ENCODE data around the gene SYCE1.
A peak's percentile ranks its signal among the peaks of the same experiment; 100 is the strongest.
"Not testable (repeated sequence)": the region's sequence is repeated elsewhere in the genome, so short reads cannot be mapped to it uniquely, and the experiment has no call there.

Gene SYCE1

DNA sequence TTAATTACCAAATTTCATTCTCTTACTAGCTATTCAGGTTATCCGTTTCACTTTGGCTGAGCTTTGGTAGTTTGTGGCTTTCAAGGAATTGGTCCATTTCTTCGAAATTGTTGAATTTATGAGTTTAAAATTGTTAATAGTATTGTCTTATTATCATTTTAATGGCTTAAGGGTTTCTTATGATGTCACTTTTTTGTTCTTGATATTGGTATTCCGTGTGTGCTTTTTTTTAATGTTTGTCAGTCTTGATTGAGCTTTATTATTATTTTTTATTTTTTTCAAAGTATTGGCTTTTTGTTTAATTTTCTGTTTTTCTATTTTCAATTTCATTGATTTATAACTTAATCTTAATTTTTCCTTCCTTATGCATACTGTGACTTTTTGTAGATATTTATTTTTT lies 35.3 kb upstream of the SYCE1 start:
- peaks cover 0 to 48% (median 10%) of the 10 kb centered on the region in 5 experiments for H3K27me3 ChIP-seq (replicated peaks in 2 of 5; ENCODE audit: control insufficient read depth in 4 of 5, insufficient read depth in 5 of 5, low read length in 4 of 5)
- POLR2A ChIA-PET = no interaction called here
- no peak for DNase-seq
- no peaks in the 10 kb centered on the region for H3K36me3 ChIP-seq (ENCODE audit: control insufficient read depth in 4 of 4, insufficient read depth in 4 of 4, low read length in 3 of 4)
- H3K4me3 ChIP-seq (ENCODE audit: control insufficient read depth in 1 of 7, extremely low read depth in 1 of 7, insufficient read depth in 4 of 7, low read depth in 2 of 7, low read length in 6 of 7) = no peak overlapping the region
- WGBS (ENCODE audit: insufficient coverage) = no CpG with 5 or more reads among the region's 3 CpGs
- peaks cover 0 to 4% (median 2%) of the 10 kb centered on the region in 5 experiments for H3K9me3 ChIP-seq (ENCODE audit: control extremely low read depth in 1 of 5, control insufficient read depth in 4 of 5, insufficient read depth in 2 of 5, low read depth in 1 of 5, low read length in 4 of 5)
- CTCF ChIA-PET = no interaction called here
- peaks cover 5 to 10% (median 6%) of the 10 kb centered on the region in 4 experiments for H3K4me1 ChIP-seq (ENCODE audit: control extremely low read depth in 1 of 4, control insufficient read depth in 4 of 4, insufficient read depth in 4 of 4, low read length in 3 of 4)
- H3K27ac ChIP-seq (ENCODE audit: insufficient read depth in 1 of 2, low read depth in 1 of 2, low read length in 2 of 2, poor library complexity in 1 of 2, severe bottlenecking in 2 of 2) = no peak overlapping the region

DNA sequence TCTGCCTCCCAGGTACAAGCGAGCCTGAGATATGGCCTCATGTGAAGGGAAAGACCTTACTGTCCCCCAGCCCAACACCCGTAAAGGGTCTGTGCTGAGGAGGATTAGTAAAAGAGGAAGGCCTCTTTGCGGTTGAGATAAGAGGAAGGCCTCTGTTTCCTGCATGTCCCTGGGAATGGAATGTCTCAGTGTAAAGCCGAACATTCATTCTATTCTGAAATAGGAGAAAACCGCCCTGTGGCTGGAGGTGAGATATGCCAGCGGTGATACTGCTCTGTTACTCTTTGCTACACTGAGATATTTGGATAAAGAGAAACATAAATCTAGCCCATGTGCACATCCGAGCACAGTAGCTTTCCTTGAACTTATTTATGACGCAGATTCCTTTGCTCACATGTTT lies 34.5 kb upstream of the SYCE1 start:
- H3K4me1 ChIP-seq (ENCODE audit: control extremely low read depth in 1 of 4, control insufficient read depth in 4 of 4, insufficient read depth in 4 of 4, low read length in 3 of 4); POLR2A ChIA-PET; H3K27ac ChIP-seq (ENCODE audit: insufficient read depth in 1 of 2, low read depth in 1 of 2, low read length in 2 of 2, poor library complexity in 1 of 2, severe bottlenecking in 2 of 2); H3K4me3 ChIP-seq (ENCODE audit: control insufficient read depth in 1 of 7, extremely low read depth in 1 of 7, insufficient read depth in 4 of 7, low read depth in 2 of 7, low read length in 6 of 7); H3K9me3 ChIP-seq (ENCODE audit: control extremely low read depth in 1 of 5, control insufficient read depth in 4 of 5, insufficient read depth in 2 of 5, low read depth in 1 of 5, low read length in 4 of 5); CTCF ChIA-PET; H3K36me3 ChIP-seq (ENCODE audit: control insufficient read depth in 4 of 4, insufficient read depth in 4 of 4, low read length in 3 of 4): not testable (repeated sequence)
- peaks cover 0 to 46% (median 5%) of the 10 kb centered on the region in 5 experiments for H3K27me3 ChIP-seq (replicated peaks in 2 of 5; ENCODE audit: control insufficient read depth in 4 of 5, insufficient read depth in 5 of 5, low read length in 4 of 5)
- WGBS (ENCODE audit: insufficient coverage) = 37% methylated on average over 4 of the region's 8 CpGs
- DNase-seq = peak; percentile 6 to 32 (median 26)

DNA sequence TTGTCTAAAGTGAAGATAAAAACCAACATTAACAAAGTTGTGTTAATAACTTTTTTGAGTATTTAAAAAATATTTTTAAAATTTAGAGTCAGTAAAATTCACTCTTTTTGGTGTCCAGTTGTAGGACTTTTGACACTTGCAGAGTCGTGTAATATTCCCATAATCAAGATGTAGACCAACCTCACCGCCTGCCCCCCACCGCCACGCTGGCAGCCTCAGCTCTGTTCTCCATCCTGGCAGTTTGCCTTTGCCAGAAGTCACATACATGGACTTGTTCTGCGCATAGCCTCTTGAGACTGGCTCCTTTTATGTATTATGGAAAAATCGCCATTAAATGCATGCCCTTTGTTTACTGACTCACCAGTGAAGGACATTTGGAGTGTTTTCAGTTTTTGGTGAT lies 27.3 kb upstream of the SYCE1 start:
- POLR2A ChIA-PET = no interaction called here
- DNase-seq = no peak
- Histone ChIP-seq H3K4me1 (ENCODE audit: control extremely low read depth in 1 of 4, control insufficient read depth in 4 of 4, insufficient read depth in 4 of 4, low read length in 3 of 4) (no peaks in the 10 kb centered on the region), H3K27ac (ENCODE audit: insufficient read depth in 1 of 2, low read depth in 1 of 2, low read length in 2 of 2, poor library complexity in 1 of 2, severe bottlenecking in 2 of 2) (no peak overlapping the region), H3K9me3 (ENCODE audit: control extremely low read depth in 1 of 5, control insufficient read depth in 4 of 5, insufficient read depth in 2 of 5, low read depth in 1 of 5, low read length in 4 of 5) (peaks cover 0 to 2% (median 0%) of the 10 kb centered on the region in 5 experiments), H3K27me3 (replicated peaks in 2 of 5; ENCODE audit: control insufficient read depth in 4 of 5, insufficient read depth in 5 of 5, low read length in 4 of 5) (peaks cover 0 to 41% (median 5%) of the 10 kb centered on the region in 5 experiments), H3K36me3 (ENCODE audit: control insufficient read depth in 4 of 4, insufficient read depth in 4 of 4, low read length in 3 of 4) (no peaks in the 10 kb centered on the region), H3K4me3 (ENCODE audit: control insufficient read depth in 1 of 7, extremely low read depth in 1 of 7, insufficient read depth in 4 of 7, low read depth in 2 of 7, low read length in 6 of 7) (no peak overlapping the region)
- WGBS (ENCODE audit: insufficient coverage) = 79% methylated on average over 6 of the region's 6 CpGs
- CTCF ChIA-PET = interaction anchor here (1.0 kb wide), 1 partner anchor 19 kb away, joined by 3 read pairs; no protein-coding TSS in a partner anchor

DNA sequence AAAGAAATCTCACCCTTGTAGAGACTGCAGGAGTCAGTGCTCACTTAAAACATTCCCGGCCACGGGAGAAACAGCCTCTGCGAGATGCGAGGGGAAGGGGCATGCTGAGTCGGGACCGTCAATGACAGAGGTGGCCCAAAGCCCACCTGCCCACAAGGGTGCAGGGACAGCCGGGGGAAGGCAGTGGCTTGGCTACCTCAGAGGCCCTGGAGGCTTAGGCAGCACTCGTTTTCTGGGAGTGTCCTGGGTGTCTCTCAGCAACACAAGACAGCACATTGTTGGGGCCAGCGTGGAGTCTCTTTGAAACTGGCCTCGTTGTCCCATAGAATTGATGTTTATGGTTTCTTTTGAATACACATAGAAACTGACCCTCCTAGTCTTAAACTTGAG lies 25.6 kb upstream of the SYCE1 start:
- Histone ChIP-seq H3K27me3 (replicated peaks in 2 of 5; ENCODE audit: control insufficient read depth in 4 of 5, insufficient read depth in 5 of 5, low read length in 4 of 5) (peaks cover 0 to 41% (median 5%) of the 10 kb centered on the region in 5 experiments), H3K9me3 (ENCODE audit: control extremely low read depth in 1 of 5, control insufficient read depth in 4 of 5, insufficient read depth in 2 of 5, low read depth in 1 of 5, low read length in 4 of 5) (peaks cover 0 to 5% (median 0%) of the 10 kb centered on the region in 5 experiments), H3K4me1 (ENCODE audit: control extremely low read depth in 1 of 4, control insufficient read depth in 4 of 4, insufficient read depth in 4 of 4, low read length in 3 of 4) (no peaks in the 10 kb centered on the region), H3K27ac (ENCODE audit: insufficient read depth in 1 of 2, low read depth in 1 of 2, low read length in 2 of 2, poor library complexity in 1 of 2, severe bottlenecking in 2 of 2) (no peak overlapping the region), H3K4me3 (ENCODE audit: control insufficient read depth in 1 of 7, extremely low read depth in 1 of 7, insufficient read depth in 4 of 7, low read depth in 2 of 7, low read length in 6 of 7) (no peak overlapping the region), H3K36me3 (ENCODE audit: control insufficient read depth in 4 of 4, insufficient read depth in 4 of 4, low read length in 3 of 4) (no peaks in the 10 kb centered on the region)
- 90% methylated on average over 6 of the region's 10 CpGs for WGBS (ENCODE audit: insufficient coverage)
- no peak for DNase-seq
- ChIA-PET POLR2A (no interaction called here), CTCF (no interaction called here)

DNA sequence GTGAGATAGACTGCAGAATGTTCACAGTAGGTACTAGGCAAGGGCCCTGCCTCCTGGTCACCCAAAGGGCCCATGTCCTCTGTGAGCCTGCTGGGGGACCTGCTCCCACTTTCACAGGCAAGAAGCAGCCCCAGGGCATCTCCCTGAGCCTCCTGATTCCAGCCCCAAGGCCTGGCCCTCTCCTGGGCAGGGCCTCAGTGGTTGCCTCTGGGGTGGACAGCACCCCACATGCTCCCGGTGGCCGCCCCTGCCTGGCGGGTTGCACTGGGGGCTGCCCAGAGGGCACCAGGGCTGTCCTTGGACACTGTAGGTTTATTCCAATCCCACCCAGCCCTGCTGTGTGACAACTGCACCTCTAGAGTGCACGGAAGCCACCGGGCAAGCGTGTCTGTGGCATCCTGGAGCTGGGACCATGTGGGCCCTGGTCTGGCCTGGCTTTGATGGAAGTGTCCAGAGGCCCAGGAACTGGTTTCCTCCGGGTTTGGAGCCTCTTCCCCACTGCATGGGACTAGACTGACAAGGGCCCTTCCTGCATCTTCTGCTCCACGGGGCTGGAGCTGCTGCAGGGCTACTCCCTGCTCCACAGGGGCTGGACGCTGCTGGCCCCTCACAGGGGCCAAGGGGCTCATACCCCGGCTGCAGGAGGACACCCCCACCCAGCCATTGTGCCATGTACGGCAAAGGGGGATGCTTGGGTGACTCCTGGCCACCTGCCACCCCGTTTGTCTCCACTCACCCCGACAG lies 25.0 kb upstream of the SYCE1 start:
- WGBS (ENCODE audit: insufficient coverage) = 80% methylated on average over 4 of the region's 13 CpGs
- no peak for DNase-seq
- H3K36me3 ChIP-seq (ENCODE audit: control insufficient read depth in 4 of 4, insufficient read depth in 4 of 4, low read length in 3 of 4) = no peaks in the 10 kb centered on the region
- peaks cover 0 to 40% (median 4%) of the 10 kb centered on the region in 5 experiments for H3K27me3 ChIP-seq (replicated peaks in 2 of 5; ENCODE audit: control insufficient read depth in 4 of 5, insufficient read depth in 5 of 5, low read length in 4 of 5)
- H3K9me3 ChIP-seq (ENCODE audit: control extremely low read depth in 1 of 5, control insufficient read depth in 4 of 5, insufficient read depth in 2 of 5, low read depth in 1 of 5, low read length in 4 of 5) = peaks cover 0 to 5% (median 0%) of the 10 kb centered on the region in 5 experiments
- no peak overlapping the region for H3K27ac ChIP-seq (ENCODE audit: insufficient read depth in 1 of 2, low read depth in 1 of 2, low read length in 2 of 2, poor library complexity in 1 of 2, severe bottlenecking in 2 of 2)
- ChIA-PET CTCF (no interaction called here), POLR2A (no interaction called here)
- H3K4me3 ChIP-seq (ENCODE audit: control insufficient read depth in 1 of 7, extremely low read depth in 1 of 7, insufficient read depth in 4 of 7, low read depth in 2 of 7, low read length in 6 of 7) = no peak overlapping the region
- no peaks in the 10 kb centered on the region for H3K4me1 ChIP-seq (ENCODE audit: control extremely low read depth in 1 of 4, control insufficient read depth in 4 of 4, insufficient read depth in 4 of 4, low read length in 3 of 4)

DNA sequence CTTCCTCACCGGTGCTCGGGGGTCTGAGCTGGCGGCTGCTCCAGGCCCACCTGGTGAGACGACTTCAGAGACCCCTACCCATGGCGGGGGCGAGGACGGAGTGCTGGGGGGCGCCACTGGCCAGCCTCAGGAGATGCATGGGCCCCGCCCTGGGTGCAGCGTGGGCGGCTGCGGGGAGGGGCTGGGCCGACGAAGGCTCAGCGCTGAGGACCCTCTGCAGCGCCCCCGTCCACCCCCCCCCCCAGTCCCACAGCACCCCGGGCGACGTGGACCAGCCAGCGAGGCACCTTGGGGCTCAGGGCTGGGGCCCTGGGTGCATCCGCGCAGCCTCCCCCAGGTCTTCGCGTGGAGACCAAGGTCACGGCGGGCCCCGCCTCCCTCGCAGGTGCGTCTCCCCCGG lies 11.7 kb upstream of the SYCE1 start:
- DNase-seq; POLR2A ChIA-PET; H3K4me3 ChIP-seq (ENCODE audit: control insufficient read depth in 1 of 7, extremely low read depth in 1 of 7, insufficient read depth in 4 of 7, low read depth in 2 of 7, low read length in 6 of 7); H3K4me1 ChIP-seq (ENCODE audit: control extremely low read depth in 1 of 4, control insufficient read depth in 4 of 4, insufficient read depth in 4 of 4, low read length in 3 of 4); CTCF ChIA-PET; H3K27ac ChIP-seq (ENCODE audit: insufficient read depth in 1 of 2, low read depth in 1 of 2, low read length in 2 of 2, poor library complexity in 1 of 2, severe bottlenecking in 2 of 2); H3K27me3 ChIP-seq (replicated peaks in 2 of 5; ENCODE audit: control insufficient read depth in 4 of 5, insufficient read depth in 5 of 5, low read length in 4 of 5); H3K36me3 ChIP-seq (ENCODE audit: control insufficient read depth in 4 of 4, insufficient read depth in 4 of 4, low read length in 3 of 4): not testable (repeated sequence)
- peaks cover 4 to 14% (median 7%) of the 10 kb centered on the region in 5 experiments for H3K9me3 ChIP-seq (ENCODE audit: control extremely low read depth in 1 of 5, control insufficient read depth in 4 of 5, insufficient read depth in 2 of 5, low read depth in 1 of 5, low read length in 4 of 5)
- WGBS (ENCODE audit: insufficient coverage) = no CpG with 5 or more reads among the region's 31 CpGs

DNA sequence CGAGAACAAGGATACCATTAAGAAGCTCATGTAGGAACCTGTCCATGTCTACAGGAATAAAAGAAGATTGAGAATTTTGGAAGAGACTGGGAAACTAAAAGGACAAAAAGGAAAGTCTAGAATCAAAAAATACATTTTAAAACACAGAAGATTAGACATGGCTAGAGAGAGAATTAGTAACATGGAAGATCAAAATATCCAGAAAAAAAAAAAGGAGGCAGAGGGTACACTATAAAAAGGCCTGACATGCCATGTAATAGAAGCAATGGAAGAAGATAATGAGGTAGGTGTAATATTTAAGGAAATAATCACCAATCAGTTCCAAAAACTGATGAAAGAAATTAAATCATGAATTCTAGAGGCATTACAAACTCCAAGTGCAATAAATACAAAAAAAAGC lies 8.1 kb upstream of the SYCE1 start:
- peak in 1 of 3 donors; percentile 11 for DNase-seq
- H3K27ac ChIP-seq (ENCODE audit: insufficient read depth in 1 of 2, low read depth in 1 of 2, low read length in 2 of 2, poor library complexity in 1 of 2, severe bottlenecking in 2 of 2); POLR2A ChIA-PET: not testable (repeated sequence)

More for the DNA sequence above, 8.1 kb upstream of the SYCE1 start:
- H3K27me3 ChIP-seq (replicated peaks in 2 of 5; ENCODE audit: control insufficient read depth in 4 of 5, insufficient read depth in 5 of 5, low read length in 4 of 5); H3K36me3 ChIP-seq (ENCODE audit: control insufficient read depth in 4 of 4, insufficient read depth in 4 of 4, low read length in 3 of 4); H3K4me1 ChIP-seq (ENCODE audit: control extremely low read depth in 1 of 4, control insufficient read depth in 4 of 4, insufficient read depth in 4 of 4, low read length in 3 of 4); H3K4me3 ChIP-seq (ENCODE audit: control insufficient read depth in 1 of 7, extremely low read depth in 1 of 7, insufficient read depth in 4 of 7, low read depth in 2 of 7, low read length in 6 of 7): not testable (repeated sequence)
- H3K9me3 ChIP-seq (ENCODE audit: control extremely low read depth in 1 of 5, control insufficient read depth in 4 of 5, insufficient read depth in 2 of 5, low read depth in 1 of 5, low read length in 4 of 5) = peaks cover 4 to 13% (median 7%) of the 10 kb centered on the region in 5 experiments
- CTCF ChIA-PET = interaction anchor here (0.7 to 1.0 kb wide), 2 partner anchors 11 to 19 kb away, joined by 3 read pairs; no protein-coding TSS in a partner anchor
- WGBS (ENCODE audit: insufficient coverage) = 100% methylated on average over 1 of the region's 1 CpG

All from common myeloid progenitor, CD34-positive (primary cell).